Germinal center (tissue), 1 donor: ENCODE measurements around the gene FCGR1A.
"Not testable (repeated sequence)": the region's sequence is repeated elsewhere in the genome, so short reads cannot be mapped to it uniquely, and the experiment has no call there.

ENCODE experiments used
- DNase-seq: peaks from one replicate; pipeline ENCODE4 v3.0.0; 2012; ENCODE audit warnings: mixed read lengths, low spot score

FCGR1A gene

DNA sequence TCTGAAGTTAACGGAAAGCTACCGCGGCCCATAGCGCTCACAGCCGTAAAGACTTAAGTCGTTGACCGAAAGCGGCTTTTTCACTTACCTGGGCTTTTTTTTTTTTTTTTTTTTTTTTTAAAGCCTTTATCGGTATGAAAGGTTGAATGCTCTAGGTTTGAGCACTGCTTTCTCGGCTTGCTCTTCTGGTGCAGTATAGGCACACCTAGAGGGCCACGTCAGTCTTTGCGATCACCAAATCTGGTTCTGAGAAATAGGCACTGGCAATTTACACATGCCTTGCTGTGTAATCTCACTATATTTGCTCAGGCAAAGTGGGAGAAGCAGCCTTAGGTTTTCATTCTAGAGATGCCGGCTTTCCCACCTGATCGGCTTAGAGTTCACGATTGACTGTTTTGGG is 50.6 kb downstream of the FCGR1A start:
- not testable (repeated sequence) for DNase-seq

DNA sequence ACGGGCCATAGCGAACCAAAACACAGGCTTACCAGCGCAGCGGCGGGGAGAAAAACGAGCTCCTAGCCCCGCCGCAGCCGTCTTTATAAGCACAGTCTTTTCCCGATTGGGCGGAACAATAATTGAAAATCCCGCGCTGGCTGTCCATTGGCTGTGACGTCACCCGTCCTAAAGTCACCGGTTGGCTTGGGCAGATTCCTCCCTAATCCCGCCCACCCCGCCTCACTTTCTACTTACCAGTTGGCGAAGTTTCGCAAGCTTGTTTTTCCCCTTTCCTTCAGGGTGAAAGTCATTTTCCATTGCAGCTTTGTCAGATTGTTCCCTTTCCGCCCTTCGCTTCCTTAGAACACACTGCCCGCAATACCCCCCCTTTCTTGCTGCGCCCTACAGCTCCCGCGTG is 58.7 kb downstream of the FCGR1A start:
- not testable (repeated sequence) for DNase-seq
